AG04450 (cell line): Measurements from ENCODE around the gene ZC3H13. TPM values are rescaled to one million over a fixed set of nuclear protein-coding genes. Genes with fewer than 3 reads are reported as not detected.

Experiments used
- CTCF ChIA-PET: fragments of 300-600, 350-600 bp; formaldehyde crosslinking; extraction: SDS; loops from one replicate; lab custom pipeline; 2022; ENCODE audit warnings: antibody characterized with exemption, inconsistent platforms; lab: Charles Lee
- POLR2A ChIA-PET: fragments of 350-600 bp; formaldehyde crosslinking; extraction: SDS; loops from one replicate; lab custom pipeline; 2021; ENCODE audit warnings: antibody characterized with exemption, inconsistent platforms; lab: Yijun Ruan, JAX
- DNase-seq: peaks from one replicate; pipeline ENCODE4 v3.0.0-alpha.2; 2011; ENCODE audit warnings: low read depth, low spot score
- H3K27ac ChIP-seq: one replicate; pipeline ENCODE4 v1.5.1; 2012; ENCODE audit warnings: low read depth, low read length, control low read depth
- H3K27me3 ChIP-seq: one replicate; pipeline ENCODE4 v1.6.0; 2012; ENCODE audit warnings: low read length; ENCODE audit not compliant: control insufficient read depth, insufficient read depth
- H3K4me3 ChIP-seq: 2 replicates; pipeline ENCODE4 v1.5.1; 2011; ENCODE audit warnings: mild to moderate bottlenecking, low read depth, low read length, control low read depth
- H3K9me3 ChIP-seq: 2 replicates; pipeline ENCODE4 v1.5.1; 2012; ENCODE audit warnings: low read length; ENCODE audit not compliant: control insufficient read depth, insufficient read depth
- CTCF ChIP-seq: IDR thresholded peaks from 2 replicates; pipeline ENCODE4 v1.5.1; 2011; ENCODE audit warnings: low read depth, low read length, control low read depth, inconsistent platforms
- polyA plus RNA-seq: library from polyadenylated mRNA; depleted of rRNA; stranded (reverse); fragments of >200 nt; gene quantifications from 2 replicates; pipeline ENCODE4 v1.2.3, GENCODE V29; 2011

ZC3H13 gene
- polyA plus RNA-seq, 1 experiment, result 10.6 TPM

GRCh38 chr13:45931211-45931610 lies 121.3 kb downstream of the ZC3H13 start:
- peaks cover 31% of the 10 kb centered on the region for H3K27me3 ChIP-seq
- CTCF ChIA-PET, result no interaction called here
- POLR2A ChIA-PET, result no interaction called here

GRCh38 chr13:45930177-45930576 lies 122.4 kb downstream of the ZC3H13 start:
- H3K27ac ChIP-seq, result no peak overlapping the region
- CTCF ChIA-PET, result no interaction called here
- DNase-seq, result no peak
- H3K4me3 ChIP-seq, result no peak overlapping the region
- TF ChIP-seq CTCF, result no peak
- H3K27me3 ChIP-seq, result peaks cover 25% of the 10 kb centered on the region
- no peaks in the 10 kb centered on the region for H3K9me3 ChIP-seq
- POLR2A ChIA-PET, result no interaction called here

More at GRCh38 chr13:45931211-45931610, 121.3 kb downstream of the ZC3H13 start:
- no peak for TF ChIP-seq CTCF
- no peak for DNase-seq
- no peaks in the 10 kb centered on the region for H3K9me3 ChIP-seq
- H3K27ac ChIP-seq, result no peak overlapping the region
- H3K4me3 ChIP-seq, result no peak overlapping the region

GRCh38 chr13:45928843-45929242 lies 123.7 kb downstream of the ZC3H13 start:
- POLR2A ChIA-PET, result no interaction called here
- Histone ChIP-seq H3K27me3 (peaks cover 15% of the 10 kb centered on the region), H3K27ac (no peak overlapping the region), H3K9me3 (no peaks in the 10 kb centered on the region), H3K4me3 (no peak overlapping the region)
- no peak for DNase-seq
- TF ChIP-seq CTCF, result no peak
- CTCF ChIA-PET, result no interaction called here

- no peak overlapping the region for H3K27ac ChIP-seq
- H3K4me3 ChIP-seq, result no peak overlapping the region
- no peak for DNase-seq
- no peaks in the 10 kb centered on the region for H3K9me3 ChIP-seq
- ChIA-PET CTCF (no interaction called here), POLR2A (no interaction called here)
- H3K27me3 ChIP-seq, result peaks cover 12% of the 10 kb centered on the region
- TF ChIP-seq CTCF, result no peak
Observed at GRCh38 chr13:45928176-45928575, 124.4 kb downstream of the ZC3H13 start.

GRCh38 chr13:45926741-45927140 lies 125.8 kb downstream of the ZC3H13 start:
- ChIA-PET POLR2A (no interaction called here), CTCF (no interaction called here)
- Histone ChIP-seq H3K4me3 (no peak overlapping the region), H3K9me3 (no peaks in the 10 kb centered on the region), H3K27me3 (peaks cover 8% of the 10 kb centered on the region), H3K27ac (no peak overlapping the region)
- TF ChIP-seq CTCF, result no peak
- no peak for DNase-seq
